A673 (cell line): ENCODE measurements around the gene TSTD1.

Source experiments
- EZH2 ChIP-seq: fragments of 200-600 bp; sonication (generic); IDR thresholded peaks from 2 replicates; pipeline ENCODE4 v1.6.1; 2017; ENCODE audit warnings: borderline replicate concordance, low read depth, mild to moderate bottlenecking, mixed read lengths, antibody characterized with exemption, low read length; ENCODE audit not compliant: poor library complexity, severe bottlenecking
- TF ChIP-seq, protein P1 (sequence below): fragments of 300-800, 200-600 bp; sonication (generic); conservative IDR thresholded peaks from 2 replicates; pipeline ENCODE4 v1.5.1; 2017; ENCODE audit warnings: low read depth, mild to moderate bottlenecking, antibody characterized with exemption, low read length, moderate library complexity, mixed read lengths

DNA sequence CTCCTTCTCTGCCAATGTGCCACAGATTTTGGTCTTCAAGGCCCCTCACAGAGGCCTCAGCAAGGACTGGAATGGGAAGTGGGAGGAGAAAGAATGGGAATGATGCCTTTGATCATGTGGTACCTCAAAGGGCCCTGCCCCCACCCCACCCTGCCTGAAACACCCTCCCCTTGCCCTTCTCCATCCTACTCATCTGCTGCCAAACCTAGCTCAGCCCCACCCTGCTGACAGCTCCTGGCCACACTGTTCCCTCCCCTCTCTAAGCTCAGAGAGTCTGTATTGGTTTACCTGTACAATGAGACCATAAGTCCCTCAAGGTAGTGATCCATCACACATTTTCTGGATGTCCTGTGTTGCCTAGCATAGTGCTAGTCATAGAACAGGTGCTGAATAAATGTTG is 37.6 kb upstream of the TSTD1 start:
- TF ChIP-seq, protein P1, sequence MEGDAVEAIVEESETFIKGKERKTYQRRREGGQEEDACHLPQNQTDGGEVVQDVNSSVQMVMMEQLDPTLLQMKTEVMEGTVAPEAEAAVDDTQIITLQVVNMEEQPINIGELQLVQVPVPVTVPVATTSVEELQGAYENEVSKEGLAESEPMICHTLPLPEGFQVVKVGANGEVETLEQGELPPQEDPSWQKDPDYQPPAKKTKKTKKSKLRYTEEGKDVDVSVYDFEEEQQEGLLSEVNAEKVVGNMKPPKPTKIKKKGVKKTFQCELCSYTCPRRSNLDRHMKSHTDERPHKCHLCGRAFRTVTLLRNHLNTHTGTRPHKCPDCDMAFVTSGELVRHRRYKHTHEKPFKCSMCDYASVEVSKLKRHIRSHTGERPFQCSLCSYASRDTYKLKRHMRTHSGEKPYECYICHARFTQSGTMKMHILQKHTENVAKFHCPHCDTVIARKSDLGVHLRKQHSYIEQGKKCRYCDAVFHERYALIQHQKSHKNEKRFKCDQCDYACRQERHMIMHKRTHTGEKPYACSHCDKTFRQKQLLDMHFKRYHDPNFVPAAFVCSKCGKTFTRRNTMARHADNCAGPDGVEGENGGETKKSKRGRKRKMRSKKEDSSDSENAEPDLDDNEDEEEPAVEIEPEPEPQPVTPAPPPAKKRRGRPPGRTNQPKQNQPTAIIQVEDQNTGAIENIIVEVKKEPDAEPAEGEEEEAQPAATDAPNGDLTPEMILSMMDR: no peak
- no peak for TF ChIP-seq EZH2
